Measurements from ENCODE around the gene FBXO30. TPM values are rescaled to one million over a fixed set of nuclear protein-coding genes. Genes with fewer than 3 reads are reported as not detected.

FBXO30 gene
- total and polyA plus RNA-seq, 9 of the 15 experiments (the other 6 are each of a cell fraction or from before 2014, with no cell fraction given) = 3.6 to 12.8 (median 7.1) TPM

DNA sequence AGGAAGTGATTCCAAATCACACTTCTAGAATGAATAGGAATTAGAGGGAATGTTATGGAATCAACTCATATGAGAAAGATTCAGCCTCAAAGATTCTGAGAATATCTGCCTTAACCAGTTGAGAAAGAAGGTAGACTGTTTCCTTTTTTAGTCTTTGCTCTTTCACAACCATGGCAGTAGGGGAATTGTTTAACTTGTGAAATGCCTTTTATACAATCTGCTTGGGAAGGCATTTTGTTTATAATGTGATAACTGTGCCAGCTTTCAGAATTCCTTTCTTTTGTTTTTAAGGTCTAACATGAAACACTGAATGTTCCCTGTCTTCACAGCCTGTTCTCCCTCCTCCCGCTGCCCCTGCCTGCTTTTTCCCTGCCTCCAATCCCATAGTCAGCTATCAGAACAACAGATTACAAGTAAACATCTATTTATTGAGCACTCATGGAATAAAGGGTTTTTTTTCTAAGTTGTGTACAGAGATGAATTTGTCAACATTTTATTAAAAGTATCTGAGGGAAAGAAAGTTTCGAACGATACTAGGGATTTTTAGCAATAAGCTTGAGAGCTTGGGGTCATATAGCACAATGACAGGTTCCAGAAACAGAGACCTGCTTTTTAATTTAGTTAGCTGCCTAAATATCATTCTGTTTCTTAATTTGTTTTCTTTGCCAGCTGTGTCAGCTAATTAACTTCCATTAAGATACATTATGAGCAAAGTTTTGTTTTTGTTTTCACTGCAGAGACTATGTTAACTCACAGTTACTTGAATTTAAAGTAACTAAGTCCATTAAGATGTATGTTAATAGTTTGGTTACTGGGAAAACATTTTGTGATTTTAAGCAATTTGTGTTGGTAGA is 28.3 kb upstream of the FBXO30 start (continued):
- TF ChIP-seq, protein P1, sequence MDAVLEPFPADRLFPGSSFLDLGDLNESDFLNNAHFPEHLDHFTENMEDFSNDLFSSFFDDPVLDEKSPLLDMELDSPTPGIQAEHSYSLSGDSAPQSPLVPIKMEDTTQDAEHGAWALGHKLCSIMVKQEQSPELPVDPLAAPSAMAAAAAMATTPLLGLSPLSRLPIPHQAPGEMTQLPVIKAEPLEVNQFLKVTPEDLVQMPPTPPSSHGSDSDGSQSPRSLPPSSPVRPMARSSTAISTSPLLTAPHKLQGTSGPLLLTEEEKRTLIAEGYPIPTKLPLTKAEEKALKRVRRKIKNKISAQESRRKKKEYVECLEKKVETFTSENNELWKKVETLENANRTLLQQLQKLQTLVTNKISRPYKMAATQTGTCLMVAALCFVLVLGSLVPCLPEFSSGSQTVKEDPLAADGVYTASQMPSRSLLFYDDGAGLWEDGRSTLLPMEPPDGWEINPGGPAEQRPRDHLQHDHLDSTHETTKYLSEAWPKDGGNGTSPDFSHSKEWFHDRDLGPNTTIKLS (IDR thresholded peaks at IDR 0.05; ENCODE audit: borderline replicate concordance, low read depth) = no peak
- TF ChIP-seq, protein P2, sequence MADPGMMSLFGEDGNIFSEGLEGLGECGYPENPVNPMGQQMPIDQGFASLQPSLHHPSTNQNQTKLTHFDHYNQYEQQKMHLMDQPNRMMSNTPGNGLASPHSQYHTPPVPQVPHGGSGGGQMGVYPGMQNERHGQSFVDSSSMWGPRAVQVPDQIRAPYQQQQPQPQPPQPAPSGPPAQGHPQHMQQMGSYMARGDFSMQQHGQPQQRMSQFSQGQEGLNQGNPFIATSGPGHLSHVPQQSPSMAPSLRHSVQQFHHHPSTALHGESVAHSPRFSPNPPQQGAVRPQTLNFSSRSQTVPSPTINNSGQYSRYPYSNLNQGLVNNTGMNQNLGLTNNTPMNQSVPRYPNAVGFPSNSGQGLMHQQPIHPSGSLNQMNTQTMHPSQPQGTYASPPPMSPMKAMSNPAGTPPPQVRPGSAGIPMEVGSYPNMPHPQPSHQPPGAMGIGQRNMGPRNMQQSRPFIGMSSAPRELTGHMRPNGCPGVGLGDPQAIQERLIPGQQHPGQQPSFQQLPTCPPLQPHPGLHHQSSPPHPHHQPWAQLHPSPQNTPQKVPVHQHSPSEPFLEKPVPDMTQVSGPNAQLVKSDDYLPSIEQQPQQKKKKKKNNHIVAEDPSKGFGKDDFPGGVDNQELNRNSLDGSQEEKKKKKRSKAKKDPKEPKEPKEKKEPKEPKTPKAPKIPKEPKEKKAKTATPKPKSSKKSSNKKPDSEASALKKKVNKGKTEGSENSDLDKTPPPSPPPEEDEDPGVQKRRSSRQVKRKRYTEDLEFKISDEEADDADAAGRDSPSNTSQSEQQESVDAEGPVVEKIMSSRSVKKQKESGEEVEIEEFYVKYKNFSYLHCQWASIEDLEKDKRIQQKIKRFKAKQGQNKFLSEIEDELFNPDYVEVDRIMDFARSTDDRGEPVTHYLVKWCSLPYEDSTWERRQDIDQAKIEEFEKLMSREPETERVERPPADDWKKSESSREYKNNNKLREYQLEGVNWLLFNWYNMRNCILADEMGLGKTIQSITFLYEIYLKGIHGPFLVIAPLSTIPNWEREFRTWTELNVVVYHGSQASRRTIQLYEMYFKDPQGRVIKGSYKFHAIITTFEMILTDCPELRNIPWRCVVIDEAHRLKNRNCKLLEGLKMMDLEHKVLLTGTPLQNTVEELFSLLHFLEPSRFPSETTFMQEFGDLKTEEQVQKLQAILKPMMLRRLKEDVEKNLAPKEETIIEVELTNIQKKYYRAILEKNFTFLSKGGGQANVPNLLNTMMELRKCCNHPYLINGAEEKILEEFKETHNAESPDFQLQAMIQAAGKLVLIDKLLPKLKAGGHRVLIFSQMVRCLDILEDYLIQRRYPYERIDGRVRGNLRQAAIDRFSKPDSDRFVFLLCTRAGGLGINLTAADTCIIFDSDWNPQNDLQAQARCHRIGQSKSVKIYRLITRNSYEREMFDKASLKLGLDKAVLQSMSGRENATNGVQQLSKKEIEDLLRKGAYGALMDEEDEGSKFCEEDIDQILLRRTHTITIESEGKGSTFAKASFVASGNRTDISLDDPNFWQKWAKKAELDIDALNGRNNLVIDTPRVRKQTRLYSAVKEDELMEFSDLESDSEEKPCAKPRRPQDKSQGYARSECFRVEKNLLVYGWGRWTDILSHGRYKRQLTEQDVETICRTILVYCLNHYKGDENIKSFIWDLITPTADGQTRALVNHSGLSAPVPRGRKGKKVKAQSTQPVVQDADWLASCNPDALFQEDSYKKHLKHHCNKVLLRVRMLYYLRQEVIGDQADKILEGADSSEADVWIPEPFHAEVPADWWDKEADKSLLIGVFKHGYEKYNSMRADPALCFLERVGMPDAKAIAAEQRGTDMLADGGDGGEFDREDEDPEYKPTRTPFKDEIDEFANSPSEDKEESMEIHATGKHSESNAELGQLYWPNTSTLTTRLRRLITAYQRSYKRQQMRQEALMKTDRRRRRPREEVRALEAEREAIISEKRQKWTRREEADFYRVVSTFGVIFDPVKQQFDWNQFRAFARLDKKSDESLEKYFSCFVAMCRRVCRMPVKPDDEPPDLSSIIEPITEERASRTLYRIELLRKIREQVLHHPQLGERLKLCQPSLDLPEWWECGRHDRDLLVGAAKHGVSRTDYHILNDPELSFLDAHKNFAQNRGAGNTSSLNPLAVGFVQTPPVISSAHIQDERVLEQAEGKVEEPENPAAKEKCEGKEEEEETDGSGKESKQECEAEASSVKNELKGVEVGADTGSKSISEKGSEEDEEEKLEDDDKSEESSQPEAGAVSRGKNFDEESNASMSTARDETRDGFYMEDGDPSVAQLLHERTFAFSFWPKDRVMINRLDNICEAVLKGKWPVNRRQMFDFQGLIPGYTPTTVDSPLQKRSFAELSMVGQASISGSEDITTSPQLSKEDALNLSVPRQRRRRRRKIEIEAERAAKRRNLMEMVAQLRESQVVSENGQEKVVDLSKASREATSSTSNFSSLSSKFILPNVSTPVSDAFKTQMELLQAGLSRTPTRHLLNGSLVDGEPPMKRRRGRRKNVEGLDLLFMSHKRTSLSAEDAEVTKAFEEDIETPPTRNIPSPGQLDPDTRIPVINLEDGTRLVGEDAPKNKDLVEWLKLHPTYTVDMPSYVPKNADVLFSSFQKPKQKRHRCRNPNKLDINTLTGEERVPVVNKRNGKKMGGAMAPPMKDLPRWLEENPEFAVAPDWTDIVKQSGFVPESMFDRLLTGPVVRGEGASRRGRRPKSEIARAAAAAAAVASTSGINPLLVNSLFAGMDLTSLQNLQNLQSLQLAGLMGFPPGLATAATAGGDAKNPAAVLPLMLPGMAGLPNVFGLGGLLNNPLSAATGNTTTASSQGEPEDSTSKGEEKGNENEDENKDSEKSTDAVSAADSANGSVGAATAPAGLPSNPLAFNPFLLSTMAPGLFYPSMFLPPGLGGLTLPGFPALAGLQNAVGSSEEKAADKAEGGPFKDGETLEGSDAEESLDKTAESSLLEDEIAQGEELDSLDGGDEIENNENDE (IDR thresholded peaks at IDR 0.05; ENCODE audit: low read depth, low read length) = no peak
- TF ChIP-seq, protein P3, sequence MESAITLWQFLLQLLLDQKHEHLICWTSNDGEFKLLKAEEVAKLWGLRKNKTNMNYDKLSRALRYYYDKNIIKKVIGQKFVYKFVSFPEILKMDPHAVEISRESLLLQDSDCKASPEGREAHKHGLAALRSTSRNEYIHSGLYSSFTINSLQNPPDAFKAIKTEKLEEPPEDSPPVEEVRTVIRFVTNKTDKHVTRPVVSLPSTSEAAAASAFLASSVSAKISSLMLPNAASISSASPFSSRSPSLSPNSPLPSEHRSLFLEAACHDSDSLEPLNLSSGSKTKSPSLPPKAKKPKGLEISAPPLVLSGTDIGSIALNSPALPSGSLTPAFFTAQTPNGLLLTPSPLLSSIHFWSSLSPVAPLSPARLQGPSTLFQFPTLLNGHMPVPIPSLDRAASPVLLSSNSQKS (CRISPR knock-in tag; IDR thresholded peaks at IDR 0.05) = no peak
- TF ChIP-seq MED1 (CRISPR knock-in tag; IDR thresholded peaks at IDR 0.05; ENCODE audit: borderline replicate concordance) (no peak), THRAP3 (IDR thresholded peaks at IDR 0.05; ENCODE audit: borderline replicate concordance) (no peak), SRSF3 (IDR thresholded peaks at IDR 0.05; ENCODE audit: insufficient read depth, low read length) (no peak)

Measured in K562 (cell line).